Stomach smooth muscle (tissue), 2 donors: Measurements from ENCODE around the gene FGFR3.

Experiments
- H3K27ac ChIP-seq: one replicate; pipeline ENCODE4 v1.7.0; 2013; ENCODE audit warnings: mild to moderate bottlenecking, low read length, inconsistent platforms
- H3K27me3 ChIP-seq, 2 donors: one replicate each; pipeline ENCODE4 v1.7.0; 2013; ENCODE audit warnings: low read length in 2 of 2; ENCODE audit not compliant: insufficient read depth in 2 of 2, control insufficient read depth in 1 of 2
- H3K36me3 ChIP-seq, 2 donors: one replicate each; pipeline ENCODE4 v1.7.0; 2013; ENCODE audit warnings: low read length in 2 of 2; ENCODE audit not compliant: control insufficient read depth in 2 of 2, insufficient read depth in 2 of 2
- H3K4me1 ChIP-seq: one replicate; pipeline ENCODE4 v1.7.0; 2013; ENCODE audit warnings: low read length; ENCODE audit not compliant: control insufficient read depth, insufficient read depth
- H3K4me3 ChIP-seq, 2 donors: one replicate each; pipeline ENCODE4 v1.7.0; 2013; ENCODE audit warnings: low read length in 2 of 2
- H3K9ac ChIP-seq, 2 donors: one replicate each; pipeline ENCODE4 v1.7.0; 2013; ENCODE audit warnings: low read length in 2 of 2, mild to moderate bottlenecking in 1 of 2
- H3K9me3 ChIP-seq, 2 donors: one replicate each; pipeline ENCODE4 v1.7.0; 2013; ENCODE audit warnings: low read length in 2 of 2; ENCODE audit not compliant: control insufficient read depth in 2 of 2
- donor health status: healthy.
- donor health status: Pancreatic carcinoma.

Gene FGFR3

GRCh38 chr4:1749370-1749769, 43.7 kb upstream of the FGFR3 start:
- Histone ChIP-seq H3K9me3 (peaks cover 0 to 4% of the 10 kb centered on the region in 2 donors), H3K27ac (no peak overlapping the region), H3K36me3 (no peaks in the 10 kb centered on the region), H3K4me1 (no peaks in the 10 kb centered on the region), H3K4me3 (no peak overlapping the region), H3K9ac (no peak overlapping the region), H3K27me3 (peaks cover 4 to 6% of the 10 kb centered on the region in 2 donors)

- H3K4me3 ChIP-seq, result no peak overlapping the region
- H3K4me1 ChIP-seq, result no peaks in the 10 kb centered on the region
- H3K9me3 ChIP-seq, result peaks cover 0 to 4% of the 10 kb centered on the region in 2 donors
- no peaks in the 10 kb centered on the region for H3K36me3 ChIP-seq
- no peak overlapping the region for H3K9ac ChIP-seq
- H3K27me3 ChIP-seq, result peaks cover 4 to 6% of the 10 kb centered on the region in 2 donors
- H3K27ac ChIP-seq, result no peak overlapping the region
These were observed 43.3 kb upstream of the FGFR3 start for GRCh38 chr4:1749826-1750225.

DNA sequence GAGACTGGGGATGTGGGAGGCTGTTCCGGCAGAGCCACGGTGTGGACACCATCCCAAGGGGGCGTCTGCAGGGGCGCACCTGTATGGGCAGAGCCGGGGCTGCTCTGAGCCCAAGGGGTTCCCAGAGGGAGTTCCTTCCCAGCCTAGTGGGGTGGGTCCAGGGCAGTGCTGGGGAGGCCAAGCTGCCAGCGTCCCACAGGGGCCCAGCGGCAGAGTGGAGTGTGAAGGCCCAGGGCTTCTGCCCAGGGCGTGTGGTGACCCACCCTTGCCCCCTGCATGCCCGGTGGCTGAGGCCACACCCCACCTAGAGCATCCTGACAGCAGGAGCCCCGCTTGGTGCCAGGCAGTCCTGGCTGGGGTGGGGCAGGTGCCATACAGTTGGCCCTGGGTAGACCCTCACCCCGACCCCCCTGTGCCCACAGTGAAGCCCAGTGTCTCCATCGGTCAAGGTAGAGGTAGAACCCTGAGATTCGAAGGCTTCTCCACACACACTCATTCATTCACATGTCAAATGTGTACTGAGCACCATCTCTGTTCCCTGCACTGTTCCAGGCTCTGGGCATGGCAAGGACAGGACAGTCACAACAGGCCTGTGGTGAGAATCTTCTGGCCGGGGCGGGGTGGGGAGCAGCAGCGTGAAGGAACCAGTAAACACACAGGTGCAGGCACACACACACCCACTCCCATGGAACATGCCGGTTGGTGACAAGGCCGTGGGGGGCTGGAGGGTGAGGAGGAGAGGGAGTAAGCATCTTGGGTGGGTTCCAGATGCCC, 42.5 kb upstream of the FGFR3 start:
- Histone ChIP-seq H3K36me3 (no peaks in the 10 kb centered on the region), H3K9me3 (peaks cover 0 to 4% of the 10 kb centered on the region in 2 donors), H3K27ac (no peak overlapping the region), H3K4me3 (no peak overlapping the region), H3K9ac (no peak overlapping the region), H3K4me1 (no peaks in the 10 kb centered on the region), H3K27me3 (peaks cover 4 to 6% of the 10 kb centered on the region in 2 donors)

DNA sequence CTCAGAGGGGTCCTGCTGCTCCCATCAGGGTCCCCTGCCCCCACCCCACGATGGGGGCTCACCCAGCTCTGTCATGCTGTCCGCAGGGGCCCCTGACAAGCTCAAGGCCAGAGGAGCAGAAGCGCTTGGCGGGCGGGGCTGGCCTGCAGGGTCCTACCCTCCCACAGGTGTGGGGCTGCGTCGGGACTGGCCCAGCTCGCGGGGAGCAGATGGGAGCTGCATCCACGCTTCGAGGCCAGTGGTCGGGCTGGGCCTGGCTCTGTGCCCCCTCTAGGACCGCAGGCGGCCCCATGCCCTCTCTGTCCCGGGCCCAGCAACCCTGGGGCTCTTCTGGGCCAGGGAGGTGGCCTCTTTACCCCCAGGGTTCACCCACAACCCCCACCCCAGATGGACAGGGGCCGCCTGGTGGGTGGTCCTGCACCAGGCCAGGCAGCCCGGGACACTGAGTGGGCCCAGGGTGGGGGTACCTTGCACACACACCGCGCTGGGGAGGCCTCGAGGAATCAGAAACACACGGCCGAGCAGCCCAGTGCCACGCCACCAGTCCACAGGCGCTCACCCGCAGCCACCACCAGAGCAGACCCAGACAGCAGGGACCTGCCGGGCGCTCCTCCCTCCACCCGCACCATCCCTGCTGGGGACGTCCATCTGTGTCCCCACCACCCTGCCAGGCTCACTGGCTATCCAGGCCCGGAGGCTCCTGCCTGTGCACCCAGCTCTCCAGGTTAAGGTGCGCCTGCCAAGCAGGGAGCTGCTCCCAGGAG, 41.8 kb upstream of the FGFR3 start:
- Histone ChIP-seq H3K4me1 (no peaks in the 10 kb centered on the region), H3K9me3 (peaks cover 0 to 4% of the 10 kb centered on the region in 2 donors), H3K27me3 (peaks cover 4 to 6% of the 10 kb centered on the region in 2 donors), H3K36me3 (no peaks in the 10 kb centered on the region), H3K9ac (no peak overlapping the region), H3K27ac (no peak overlapping the region), H3K4me3 (no peak overlapping the region)

DNA sequence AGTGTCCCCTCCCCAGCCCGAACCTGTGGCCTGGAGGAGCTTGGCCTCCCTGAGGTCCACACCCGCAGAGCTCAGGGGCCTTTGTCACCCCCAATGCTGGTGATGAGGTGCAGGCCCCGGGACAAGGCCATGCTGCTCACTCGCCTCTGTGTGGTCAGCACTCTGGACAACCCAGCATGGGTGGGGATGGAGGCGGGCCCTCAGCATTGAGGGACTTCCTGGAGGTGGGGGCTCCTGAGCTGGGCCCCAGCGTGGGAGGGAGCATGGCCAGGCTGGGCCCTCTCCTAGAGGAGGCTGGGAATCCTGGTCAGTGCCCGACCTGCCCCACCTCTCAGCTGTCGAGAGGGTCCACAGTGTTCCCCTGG, 41.2 kb upstream of the FGFR3 start:
- Histone ChIP-seq H3K9ac (no peak overlapping the region), H3K27ac (no peak overlapping the region), H3K4me1 (no peaks in the 10 kb centered on the region), H3K4me3 (no peak overlapping the region), H3K36me3 (no peaks in the 10 kb centered on the region), H3K9me3 (peaks cover 0 to 4% of the 10 kb centered on the region in 2 donors), H3K27me3 (peaks cover 4 to 6% of the 10 kb centered on the region in 2 donors)

- Histone ChIP-seq H3K9ac (no peak overlapping the region), H3K9me3 (peaks cover 0 to 3% of the 10 kb centered on the region in 2 donors), H3K27ac (no peak overlapping the region), H3K27me3 (peaks cover 4 to 6% of the 10 kb centered on the region in 2 donors), H3K4me1 (no peaks in the 10 kb centered on the region), H3K4me3 (no peak overlapping the region), H3K36me3 (no peaks in the 10 kb centered on the region)
These were observed 40.6 kb upstream of the FGFR3 start for GRCh38 chr4:1752284-1753041.

DNA sequence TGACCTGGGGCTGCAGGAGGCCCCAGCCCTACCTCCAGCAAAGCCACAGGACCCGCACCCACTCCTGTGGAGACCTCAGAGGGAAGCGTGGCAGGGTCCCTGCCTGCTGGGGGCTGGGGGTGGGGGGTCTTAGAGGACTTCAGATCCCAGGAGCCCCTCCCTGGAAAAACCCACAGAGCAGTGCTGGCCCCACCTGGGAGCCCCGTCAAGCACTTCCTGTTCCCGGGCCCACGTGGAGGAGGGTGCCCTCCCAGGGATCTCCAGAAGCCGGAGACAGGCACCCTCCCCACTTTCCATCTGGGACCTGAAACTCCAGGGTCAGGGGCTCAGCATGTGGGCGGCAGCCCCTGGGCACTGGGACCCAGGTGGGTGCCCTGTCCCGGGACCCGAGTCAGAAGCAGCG, 39.8 kb upstream of the FGFR3 start:
- H3K9ac ChIP-seq, result no peak overlapping the region
- H3K9me3 ChIP-seq, result no peaks in the 10 kb centered on the region
- H3K27me3 ChIP-seq, result peaks cover 3 to 5% of the 10 kb centered on the region in 2 donors
- H3K4me1 ChIP-seq, result no peaks in the 10 kb centered on the region
- no peak overlapping the region for H3K4me3 ChIP-seq
- no peaks in the 10 kb centered on the region for H3K36me3 ChIP-seq
- no peak overlapping the region for H3K27ac ChIP-seq

DNA sequence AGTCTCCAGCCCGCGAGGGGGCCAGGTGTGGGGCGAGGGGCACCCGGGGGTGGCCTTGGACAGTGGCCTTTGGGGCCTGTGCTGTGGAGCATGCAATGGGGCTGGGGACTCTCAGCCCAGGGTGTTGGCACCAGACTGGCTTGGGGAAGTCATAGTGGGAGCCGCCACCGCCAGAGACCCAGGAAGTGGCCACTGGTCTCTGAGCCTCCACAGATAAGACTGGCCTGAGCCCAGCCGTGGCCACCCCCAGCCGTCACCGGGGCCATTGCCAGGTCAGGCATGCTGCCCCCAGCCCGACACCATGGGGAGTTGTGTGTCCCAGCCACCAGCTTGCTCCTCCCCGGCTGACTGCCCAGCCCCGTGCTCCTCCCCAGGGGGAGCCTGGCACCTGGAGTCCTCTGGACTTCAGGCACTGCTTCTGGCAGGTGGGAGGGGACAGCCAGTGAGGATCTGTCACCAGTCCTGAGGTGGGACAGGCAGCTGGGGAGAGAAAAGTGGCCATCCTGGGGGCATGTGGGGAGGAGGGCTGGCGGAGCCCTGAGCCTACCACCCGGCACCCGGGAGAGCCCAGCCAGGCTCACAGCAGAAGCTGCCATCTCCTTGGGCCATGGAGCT, 39.3 kb upstream of the FGFR3 start:
- Histone ChIP-seq H3K27me3 (peaks cover 0 to 3% of the 10 kb centered on the region in 2 donors), H3K27ac (no peak overlapping the region), H3K9me3 (no peaks in the 10 kb centered on the region), H3K4me3 (no peak overlapping the region), H3K9ac (no peak overlapping the region), H3K4me1 (no peaks in the 10 kb centered on the region), H3K36me3 (no peaks in the 10 kb centered on the region)

DNA sequence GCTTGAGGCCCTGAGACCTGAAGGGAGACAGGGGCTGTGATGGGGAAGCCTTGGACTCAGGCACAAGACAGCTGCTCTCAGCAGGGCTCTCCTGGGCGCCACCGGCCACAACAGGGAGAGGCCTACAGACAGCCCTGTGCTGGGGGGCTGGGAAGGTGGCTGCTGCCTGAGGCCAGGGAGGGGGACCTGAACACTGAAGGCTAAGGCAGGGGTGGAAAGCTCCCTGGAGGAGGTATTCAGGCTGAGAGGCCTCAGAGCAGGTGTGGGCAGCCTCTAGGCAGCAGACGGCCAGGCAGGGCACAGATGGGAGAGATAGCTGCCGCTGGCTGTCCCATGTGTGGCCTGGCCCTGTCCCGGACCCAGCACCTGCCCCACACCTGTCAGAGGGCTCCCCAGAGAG, 38.8 kb upstream of the FGFR3 start:
- peaks cover 0 to 3% of the 10 kb centered on the region in 2 donors for H3K27me3 ChIP-seq
- no peak overlapping the region for H3K9ac ChIP-seq
- no peak overlapping the region for H3K27ac ChIP-seq
- H3K4me1 ChIP-seq, result no peaks in the 10 kb centered on the region
- H3K36me3 ChIP-seq, result no peaks in the 10 kb centered on the region
- no peak overlapping the region for H3K4me3 ChIP-seq
- no peaks in the 10 kb centered on the region for H3K9me3 ChIP-seq

DNA sequence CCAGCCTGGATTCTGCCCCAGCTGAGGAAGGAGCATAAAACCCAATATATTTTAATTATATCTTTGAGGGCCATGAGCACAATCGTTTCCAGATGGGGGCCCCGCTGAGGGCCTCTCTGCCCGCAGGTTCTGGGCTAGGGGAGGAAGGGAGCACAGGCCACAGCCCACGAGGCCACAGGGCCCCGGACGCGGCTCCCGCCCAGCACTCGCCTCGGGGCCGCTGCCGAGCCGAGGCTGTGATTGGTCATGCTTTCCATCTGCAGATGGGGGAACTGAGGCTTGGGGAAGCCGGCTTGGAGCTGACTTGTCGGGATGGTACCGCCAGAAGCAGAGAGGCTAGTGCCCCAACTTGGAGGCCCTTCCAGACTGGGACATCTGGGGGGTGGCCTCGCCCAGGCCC, 37.8 kb upstream of the FGFR3 start:
- H3K27ac ChIP-seq, result no peak overlapping the region

More for the DNA sequence above, 37.8 kb upstream of the FGFR3 start:
- no peaks in the 10 kb centered on the region for H3K9me3 ChIP-seq
- H3K36me3 ChIP-seq, result no peaks in the 10 kb centered on the region
- H3K9ac ChIP-seq, result no peak overlapping the region
- H3K4me1 ChIP-seq, result no peaks in the 10 kb centered on the region
- H3K27me3 ChIP-seq, result no peaks in the 10 kb centered on the region
- H3K4me3 ChIP-seq, result no peak overlapping the region
